K562 (cell line): ENCODE measurements around the gene TBC1D20.

Experiments
- CEBPB ChIP-seq: fragments of 450-650 bp; IDR thresholded peaks from 2 replicates; pipeline ENCODE4 v1.6.1; 2016; ENCODE audit warnings: missing genetic modification characterization, missing compliant biosample characterization
- ETV6 ChIP-seq, 3 experiments: fragments of 150-350 bp in 1 of 3; sonication (generic) in 1 of 3; formaldehyde crosslinking in 1 of 3; IDR thresholded peaks; 2 replicates each; pipeline versions ENCODE4 v1.6.1 to v1.8.0; 2014 to 2022; ENCODE audit warnings: borderline replicate concordance in 2 of 3, low read depth in 2 of 3, antibody characterized with exemption in 1 of 3, low read length in 1 of 3, mild to moderate bottlenecking in 1 of 3, missing genetic modification reagents in 1 of 3
- FOSL1 ChIP-seq: fragments of 200-800 bp; sonication (Bioruptor generic); conservative IDR thresholded peaks from 2 replicates; pipeline ENCODE4 v1.6.1; 2016; ENCODE audit warnings: missing genetic modification characterization, missing compliant biosample characterization
- FOXM1 ChIP-seq, 2 experiments: fragments of 450-650 bp in 1 of 2; sonication (generic) in 1 of 2; formaldehyde crosslinking in 1 of 2; IDR thresholded peaks; 2 replicates each; pipeline versions ENCODE4 v1.6.1 to v1.9.0; 2017 to 2022; ENCODE audit warnings: low read depth in 2 of 2, mild to moderate bottlenecking in 2 of 2, missing genetic modification reagents in 1 of 2, moderate library complexity in 1 of 2
- KDM1A ChIP-seq, 2 experiments: fragments of 450-650 bp; IDR thresholded peaks; 2 replicates each; pipeline ENCODE4 v1.6.1; 2016; ENCODE audit warnings: mild to moderate bottlenecking in 2 of 2
- MAFF ChIP-seq: IDR thresholded peaks from 2 replicates; pipeline ENCODE4 v1.6.1; 2012; ENCODE audit warnings: low read length, improper control_type of control experiment
- ZNF23 ChIP-seq: fragments of 250-450 bp; sonication (Bioruptor Pico); IDR thresholded peaks from 2 replicates; pipeline ENCODE4 v1.4.0; 2020; ENCODE audit warnings: mild to moderate bottlenecking
- TF ChIP-seq, protein P1 (sequence below), 3 experiments: fragments of 200-800 bp in 1 of 3; fragments of 250-450 bp in 1 of 3; fragments of 450-650 bp in 1 of 3; sonication (Bioruptor Pico) in 1 of 3; sonication (Bioruptor generic) in 1 of 3; formaldehyde crosslinking in 1 of 3; IDR thresholded peaks; 2 replicates each; pipeline versions ENCODE4 v1.6.1 to v1.8.0; 2016 to 2022; ENCODE audit warnings: mild to moderate bottlenecking in 2 of 3, missing genetic modification characterization in 2 of 3, missing compliant biosample characterization in 1 of 3, moderate library complexity in 1 of 3

DNA sequence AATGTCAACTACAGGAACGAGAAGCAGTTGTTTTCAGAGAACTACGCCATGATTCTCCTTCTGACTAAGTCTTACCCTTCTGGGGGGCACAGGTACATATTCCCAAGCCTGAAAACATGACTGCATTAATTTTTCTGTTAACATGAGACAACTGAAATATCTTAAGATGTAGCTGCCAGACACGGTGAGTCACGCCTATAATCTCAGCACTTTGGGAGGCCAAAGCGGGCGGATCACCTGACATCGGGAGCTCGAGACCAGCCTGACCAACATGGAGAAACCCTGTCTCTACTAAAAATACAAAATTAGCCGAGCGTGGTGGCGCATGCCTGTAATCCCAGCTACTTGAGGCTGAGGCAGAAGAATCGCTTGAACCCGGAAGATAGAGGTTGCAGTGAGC is 21.7 kb downstream of the TBC1D20 start:
- TF ChIP-seq MAFF (no peak), KDM1A (IDR thresholded peaks at IDR 0.05) (no peak), ETV6 (IDR thresholded peaks at IDR 0.05; ENCODE audit: borderline replicate concordance in 1 of 2, low read depth in 2 of 2, low read length in 1 of 2) (no peak), ETV6 (CRISPR knock-in tag; IDR thresholded peaks at IDR 0.05; ENCODE audit: borderline replicate concordance) (no peak), ZNF23 (no peak), CEBPB (tag) (no peak), FOSL1 (tag) (no peak), FOXM1 (IDR thresholded peaks at IDR 0.05; ENCODE audit: low read depth) (no peak), FOXM1 (CRISPR knock-in tag; IDR thresholded peaks at IDR 0.05; ENCODE audit: low read depth) (no peak)
- TF ChIP-seq, protein P1, sequence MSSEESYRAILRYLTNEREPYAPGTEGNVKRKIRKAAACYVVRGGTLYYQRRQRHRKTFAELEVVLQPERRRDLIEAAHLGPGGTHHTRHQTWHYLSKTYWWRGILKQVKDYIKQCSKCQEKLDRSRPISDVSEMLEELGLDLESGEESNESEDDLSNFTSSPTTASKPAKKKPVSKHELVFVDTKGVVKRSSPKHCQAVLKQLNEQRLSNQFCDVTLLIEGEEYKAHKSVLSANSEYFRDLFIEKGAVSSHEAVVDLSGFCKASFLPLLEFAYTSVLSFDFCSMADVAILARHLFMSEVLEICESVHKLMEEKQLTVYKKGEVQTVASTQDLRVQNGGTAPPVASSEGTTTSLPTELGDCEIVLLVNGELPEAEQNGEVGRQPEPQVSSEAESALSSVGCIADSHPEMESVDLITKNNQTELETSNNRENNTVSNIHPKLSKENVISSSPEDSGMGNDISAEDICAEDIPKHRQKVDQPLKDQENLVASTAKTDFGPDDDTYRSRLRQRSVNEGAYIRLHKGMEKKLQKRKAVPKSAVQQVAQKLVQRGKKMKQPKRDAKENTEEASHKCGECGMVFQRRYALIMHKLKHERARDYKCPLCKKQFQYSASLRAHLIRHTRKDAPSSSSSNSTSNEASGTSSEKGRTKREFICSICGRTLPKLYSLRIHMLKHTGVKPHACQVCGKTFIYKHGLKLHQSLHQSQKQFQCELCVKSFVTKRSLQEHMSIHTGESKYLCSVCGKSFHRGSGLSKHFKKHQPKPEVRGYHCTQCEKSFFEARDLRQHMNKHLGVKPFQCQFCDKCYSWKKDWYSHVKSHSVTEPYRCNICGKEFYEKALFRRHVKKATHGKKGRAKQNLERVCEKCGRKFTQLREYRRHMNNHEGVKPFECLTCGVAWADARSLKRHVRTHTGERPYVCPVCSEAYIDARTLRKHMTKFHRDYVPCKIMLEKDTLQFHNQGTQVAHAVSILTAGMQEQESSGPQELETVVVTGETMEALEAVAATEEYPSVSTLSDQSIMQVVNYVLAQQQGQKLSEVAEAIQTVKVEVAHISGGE (CRISPR knock-in tag; IDR thresholded peaks at IDR 0.05), result no peak
